ENCODE data around the gene SMAD5. TPM values are rescaled to one million over a fixed set of nuclear protein-coding genes. Genes with fewer than 3 reads are reported as not detected.

The SMAD5 gene
- total and polyA plus RNA-seq, 2 experiments from 2014 or later = 37.5 to 56.6 TPM

DNA sequence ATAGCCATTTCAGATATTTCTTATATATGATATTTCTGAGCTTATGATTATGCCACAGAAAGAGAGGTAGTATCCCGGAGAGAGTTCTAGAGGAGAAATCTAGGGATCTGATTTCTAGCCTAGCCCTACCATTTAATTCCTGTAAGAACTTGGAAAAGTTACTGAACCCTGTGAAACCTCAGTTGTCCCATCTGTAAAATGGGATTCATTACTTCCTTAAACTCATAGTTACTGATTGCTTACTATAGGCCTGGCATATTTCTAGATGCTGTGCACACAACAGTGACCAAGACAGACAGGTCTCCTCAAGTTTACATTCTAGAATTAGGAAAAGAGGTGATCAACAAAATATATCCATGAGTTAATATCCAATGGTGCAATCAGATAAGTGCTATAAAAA is 30.8 kb upstream of the SMAD5 start (continued):
- no peak for TF ChIP-seq REST (IDR thresholded peaks at IDR 0.05; ENCODE audit: unreplicated experiment)
- TF ChIP-seq, protein P1, sequence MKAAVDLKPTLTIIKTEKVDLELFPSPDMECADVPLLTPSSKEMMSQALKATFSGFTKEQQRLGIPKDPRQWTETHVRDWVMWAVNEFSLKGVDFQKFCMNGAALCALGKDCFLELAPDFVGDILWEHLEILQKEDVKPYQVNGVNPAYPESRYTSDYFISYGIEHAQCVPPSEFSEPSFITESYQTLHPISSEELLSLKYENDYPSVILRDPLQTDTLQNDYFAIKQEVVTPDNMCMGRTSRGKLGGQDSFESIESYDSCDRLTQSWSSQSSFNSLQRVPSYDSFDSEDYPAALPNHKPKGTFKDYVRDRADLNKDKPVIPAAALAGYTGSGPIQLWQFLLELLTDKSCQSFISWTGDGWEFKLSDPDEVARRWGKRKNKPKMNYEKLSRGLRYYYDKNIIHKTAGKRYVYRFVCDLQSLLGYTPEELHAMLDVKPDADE (IDR thresholded peaks at IDR 0.05) = no peak
- no peak for TF ChIP-seq STAT1 (IDR thresholded peaks at IDR 0.05; ENCODE audit: unreplicated experiment)
- no peak for TF ChIP-seq CREB1 (CRISPR knock-in tag; IDR thresholded peaks at IDR 0.05; ENCODE audit: low read depth)
- no peak for TF ChIP-seq EZH2 (IDR thresholded peaks at IDR 0.05; ENCODE audit: low read depth, unreplicated experiment)
- TF ChIP-seq JUNB (IDR thresholded peaks at IDR 0.05; ENCODE audit: unreplicated experiment) = no peak
- TF ChIP-seq NANOG (IDR thresholded peaks at IDR 0.05; ENCODE audit: borderline replicate concordance) = no peak
- no peak for TF ChIP-seq CTCF (conservative IDR thresholded peaks at IDR 0.05; ENCODE audit: low read depth in 2 of 2)
- no peak for TF ChIP-seq ZNF114 (CRISPR knock-in tag; IDR thresholded peaks at IDR 0.05)
- TF ChIP-seq ZNF331 (CRISPR knock-in tag; IDR thresholded peaks at IDR 0.05; ENCODE audit: low read depth) = no peak

DNA sequence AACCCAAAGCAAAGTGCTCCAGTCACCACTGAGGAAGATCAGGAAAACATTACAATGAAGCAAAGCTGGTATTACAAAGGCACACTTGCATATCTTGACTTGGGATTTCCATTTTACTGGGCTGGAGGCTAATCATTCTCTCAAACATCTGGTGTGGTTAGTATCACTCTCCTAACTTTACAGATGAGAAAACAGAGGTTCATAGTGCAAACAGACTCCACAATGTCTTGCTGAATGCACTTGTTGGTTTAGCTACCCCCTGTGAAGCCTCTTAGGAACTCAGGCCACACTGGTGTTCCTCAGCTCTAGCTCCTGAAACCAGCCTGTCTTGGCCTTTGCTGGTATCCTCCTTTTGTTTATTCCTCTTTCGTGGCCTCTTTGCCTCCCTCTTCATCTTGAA is 29.5 kb upstream of the SMAD5 start:
- no peaks in the 10 kb centered on the region for H3K27me3 Mint-ChIP-seq (ENCODE audit: insufficient read depth, low read depth, poor library complexity)
- no peak overlapping the region for H3K4me3 Mint-ChIP-seq
- H3K27ac Mint-ChIP-seq = no peak overlapping the region
- no peak overlapping the region for H2AFZ ChIP-seq
- no peaks in the 10 kb centered on the region for H3K9me3 Mint-ChIP-seq
- no peaks in the 10 kb centered on the region for H3F3A ChIP-seq (replicated peaks; ENCODE audit: low read depth)
- no peak overlapping the region for H3K27ac ChIP-seq (ENCODE audit: low read depth)
- H3K4me1 ChIP-seq (ENCODE audit: insufficient read depth) = peaks cover 24% of the 10 kb centered on the region
- no peaks in the 10 kb centered on the region for H3K27me3 ChIP-seq (ENCODE audit: insufficient read depth)
- no peak overlapping the region for H3K4me3 ChIP-seq
- no peaks in the 10 kb centered on the region for H4K20me1 ChIP-seq (replicated peaks; ENCODE audit: insufficient read depth)
- H3K9me2 ChIP-seq (ENCODE audit: insufficient read depth) = no peaks in the 10 kb centered on the region
- no peaks in the 10 kb centered on the region for H3K36me3 Mint-ChIP-seq (ENCODE audit: low read depth)
- no peak for DNase-seq (ENCODE audit: low spot score)
- ATAC-seq = no peak; the same call in 2 of the 3 replicates
- H3K36me3 ChIP-seq (ENCODE audit: insufficient read depth) = no peaks in the 10 kb centered on the region
- H3K79me2 ChIP-seq (replicated peaks; ENCODE audit: insufficient read depth) = no peaks in the 10 kb centered on the region
- peaks cover 34% of the 10 kb centered on the region for H3K4me1 Mint-ChIP-seq
- H3K4me2 ChIP-seq = no peak overlapping the region
- TF ChIP-seq EZH2 (IDR thresholded peaks at IDR 0.05; ENCODE audit: low read depth, unreplicated experiment) (no peak), ZNF114 (CRISPR knock-in tag; IDR thresholded peaks at IDR 0.05) (no peak), POLR2AphosphoS5 (IDR thresholded peaks at IDR 0.05; ENCODE audit: low read depth) (no peak), STAT1 (IDR thresholded peaks at IDR 0.05; ENCODE audit: unreplicated experiment) (no peak), NANOG (IDR thresholded peaks at IDR 0.05; ENCODE audit: borderline replicate concordance) (no peak), CREB1 (CRISPR knock-in tag; IDR thresholded peaks at IDR 0.05; ENCODE audit: low read depth) (no peak), EZH2phosphoT487 (IDR thresholded peaks at IDR 0.05; ENCODE audit: unreplicated experiment) (no peak)
- TF ChIP-seq, protein P1 (IDR thresholded peaks at IDR 0.05) = no peak
